MCF 10A (cell line): Measurements from ENCODE around the gene SLC38A3. TPM values are rescaled to one million over a fixed set of nuclear protein-coding genes. Genes with fewer than 3 reads are reported as not detected.

Experiments
- BruUV-seq: library from RNA; stranded (reverse); fragments of 400-500 nt; replicated peaks from 2 replicates; lab custom pipeline; 2021; lab: Mats Ljungman, UMichigan
- CTCF ChIA-PET: fragments of 300-600 bp; sonication (Branson Sonifier 250); formaldehyde crosslinking; extraction: SDS; loops from one replicate; lab custom pipeline; 2021; ENCODE audit warnings: antibody characterized with exemption, inconsistent platforms; lab: Yijun Ruan, JAX
- POLR2A ChIA-PET: fragments of 300-600, 350-650 bp; sonication (Branson Sonifier 250); formaldehyde crosslinking; extraction: SDS; loops from one replicate; lab custom pipeline; 2020; ENCODE audit warnings: antibody characterized with exemption, inconsistent platforms; lab: Yijun Ruan, JAX
- DNase-seq: peaks from one replicate; pipeline ENCODE4 v3.0.0-alpha.2; 2018; ENCODE audit not compliant: unreplicated experiment
- H3K27ac Mint-ChIP-seq: one replicate; pipeline ENCODE4 v1.8.0; 2022; ENCODE audit warnings: mild to moderate bottlenecking, low read depth, mixed read lengths; ENCODE audit not compliant: unreplicated experiment
- H3K27me3 Mint-ChIP-seq: one replicate; pipeline ENCODE4 v1.8.0; 2022; ENCODE audit warnings: mixed read lengths; ENCODE audit not compliant: insufficient read depth, unreplicated experiment
- H3K36me3 Mint-ChIP-seq: one replicate; pipeline ENCODE4 v1.8.0; 2022; ENCODE audit warnings: mild to moderate bottlenecking, moderate library complexity, mixed read lengths; ENCODE audit not compliant: insufficient read depth, unreplicated experiment
- H3K4me1 Mint-ChIP-seq: one replicate; pipeline ENCODE4 v1.8.0; 2022; ENCODE audit warnings: mixed read lengths; ENCODE audit not compliant: insufficient read depth, unreplicated experiment
- H3K4me3 Mint-ChIP-seq: one replicate; pipeline ENCODE4 v1.8.0; 2022; ENCODE audit warnings: mild to moderate bottlenecking, moderate library complexity, mixed read lengths; ENCODE audit not compliant: unreplicated experiment
- H3K9me3 Mint-ChIP-seq: one replicate; pipeline ENCODE4 v1.8.0; 2022; ENCODE audit warnings: mixed read lengths; ENCODE audit not compliant: unreplicated experiment
- CTCF ChIP-seq: fragments of 200-600 bp; IDR thresholded peaks from one replicate; pipeline ENCODE4 v1.8.0; 2022; ENCODE audit warnings: antibody characterized with exemption, mild to moderate bottlenecking; ENCODE audit not compliant: unreplicated experiment
- intact Hi-C: fragments of 100-400 bp; cut with micrococcal nuclease; formaldehyde crosslinking; loops from 2 replicates; pipeline ENCODE4 v1.14.1; 2022
- total RNA-seq: library from RNA; stranded (reverse); gene quantifications from 2 replicates; pipeline ENCODE4 v1.2.3, GENCODE V29; 2022

The SLC38A3 gene
- total RNA-seq, 1 experiment from 2014 or later, result not detected

GRCh38 chr3:50192689-50193141, 12.4 kb upstream of the SLC38A3 start:
- Mint-ChIP-seq H3K27me3 (no peaks in the 10 kb centered on the region), H3K27ac (no peak overlapping the region), H3K9me3 (no peaks in the 10 kb centered on the region), H3K4me1 (no peaks in the 10 kb centered on the region), H3K36me3 (peaks cover 18% of the 10 kb centered on the region), H3K4me3 (no peak overlapping the region)
- TF ChIP-seq CTCF, result peak; percentile 85
- ChIA-PET CTCF (interaction anchor here (0.6 to 16.0 kb wide), 37 partner anchors 10 to 491 kb away, joined by 3 to 245 read pairs (median 5); partner anchors contain the start of genes IFRD2 and SEMA3B), POLR2A (interaction anchor here (1.0 to 1.5 kb wide), 3 partner anchors 33 to 90 kb away, joined by 3 read pairs; no protein-coding TSS in a partner anchor)
- intact Hi-C loops, result loop anchor here (1.0 kb wide), 3 partner anchors 34 to 132 kb away; no protein-coding TSS in a partner anchor
- peak; percentile 68 for DNase-seq
- no TSS peak for BruUV-seq

DNA sequence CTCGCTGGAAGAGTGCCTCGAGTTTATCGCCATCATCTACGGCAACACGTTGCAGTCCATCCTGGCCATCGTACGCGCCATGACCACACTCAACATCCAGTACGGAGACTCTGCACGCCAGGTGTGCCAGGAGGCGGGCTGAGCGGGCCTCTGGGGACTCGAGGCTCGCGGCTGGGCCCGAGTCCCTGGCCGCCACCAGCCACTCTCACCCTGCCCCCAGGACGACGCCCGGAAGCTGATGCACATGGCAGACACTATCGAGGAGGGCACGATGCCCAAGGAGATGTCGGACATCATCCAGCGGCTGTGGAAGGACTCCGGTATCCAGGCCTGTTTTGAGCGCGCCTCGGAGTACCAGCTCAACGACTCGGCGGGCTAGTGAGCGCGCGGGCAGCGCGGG, 11.8 kb upstream of the SLC38A3 start:
- DNase-seq, result no peak
- ChIA-PET CTCF (interaction anchor here (0.9 to 16.0 kb wide), 12 partner anchors 9 to 77 kb away, joined by 3 to 245 read pairs (median 8); partner anchors contain the start of gene SEMA3B), POLR2A (interaction anchor here (1.5 kb wide), 1 partner anchor 89 kb away, joined by 3 read pairs; no protein-coding TSS in a partner anchor)
- Mint-ChIP-seq H3K27ac (no peak overlapping the region), H3K4me1 (no peaks in the 10 kb centered on the region), H3K4me3 (no peak overlapping the region), H3K9me3 (no peaks in the 10 kb centered on the region), H3K27me3 (no peaks in the 10 kb centered on the region), H3K36me3 (peaks cover 13% of the 10 kb centered on the region)
- TF ChIP-seq CTCF, result no peak
- intact Hi-C loops, result no loop called here
- BruUV-seq, result no TSS peak

- Mint-ChIP-seq H3K36me3 (peaks cover 11% of the 10 kb centered on the region), H3K9me3 (no peaks in the 10 kb centered on the region), H3K27ac (no peak overlapping the region), H3K4me3 (no peak overlapping the region), H3K27me3 (no peaks in the 10 kb centered on the region), H3K4me1 (no peaks in the 10 kb centered on the region)
- ChIA-PET POLR2A (no interaction called here), CTCF (interaction anchor here (0.6 to 16.0 kb wide), 13 partner anchors 9 to 77 kb away, joined by 3 to 245 read pairs (median 5); partner anchors contain the start of gene SEMA3B)
- intact Hi-C loops, result no loop called here
- TF ChIP-seq CTCF, result no peak
- BruUV-seq, result no TSS peak
- no peak for DNase-seq
These were observed 11.3 kb upstream of the SLC38A3 start for GRCh38 chr3:50193746-50194127.

- ChIA-PET POLR2A (interaction anchor here (1.3 kb wide), 1 partner anchor 32 kb away, joined by 6 read pairs; no protein-coding TSS in a partner anchor), CTCF (interaction anchor here (0.6 to 16.0 kb wide), 21 partner anchors 8 to 76 kb away, joined by 3 to 245 read pairs (median 5); partner anchors contain the start of genes SEMA3B and SLC38A3)
- Mint-ChIP-seq H3K4me1 (no peaks in the 10 kb centered on the region), H3K36me3 (peaks cover 7% of the 10 kb centered on the region), H3K4me3 (no peak overlapping the region), H3K27ac (no peak overlapping the region), H3K27me3 (no peaks in the 10 kb centered on the region), H3K9me3 (no peaks in the 10 kb centered on the region)
- no TSS peak for BruUV-seq
- DNase-seq, result peak; percentile 54
- intact Hi-C loops, result no loop called here
- peak; percentile 72 for TF ChIP-seq CTCF
These were observed 10.8 kb upstream of the SLC38A3 start for GRCh38 chr3:50194128-50194902.
